HTERT RPE-1 (cell line): ENCODE measurements around the gene DCP1A.

Experiments used
- in situ Hi-C: fragments of 300-500 bp; cut with MboI; formaldehyde crosslinking; loops from 4 replicates; pipeline ENCODE4 v1.14.3; 2020; ENCODE audit warnings: low sequenced_read_pairs

Gene DCP1A

GRCh38 chr3:53250453-53250852 lies 96.9 kb downstream of the DCP1A start:
- in situ Hi-C loops: no loop called here

- in situ Hi-C loops: no loop called here
Observed at GRCh38 chr3:53248161-53248560, 99.2 kb downstream of the DCP1A start.

GRCh38 chr3:53247619-53248018 lies 99.7 kb downstream of the DCP1A start:
- in situ Hi-C loops: no loop called here

GRCh38 chr3:53244271-53244670 lies 103.1 kb downstream of the DCP1A start:
- in situ Hi-C loops: no loop called here

GRCh38 chr3:53243785-53244184 lies 103.6 kb downstream of the DCP1A start:
- in situ Hi-C loops: no loop called here

GRCh38 chr3:53243165-53243564 lies 104.2 kb downstream of the DCP1A start:
- in situ Hi-C loops: no loop called here

GRCh38 chr3:53242642-53243041 lies 104.7 kb downstream of the DCP1A start:
- in situ Hi-C loops: no loop called here

GRCh38 chr3:53242155-53242554 lies 105.2 kb downstream of the DCP1A start:
- in situ Hi-C loops: no loop called here

- in situ Hi-C loops: no loop called here
Observed at GRCh38 chr3:53240989-53241972, 106.1 kb downstream of the DCP1A start.

- in situ Hi-C loops: no loop called here
Observed at GRCh38 chr3:53239800-53240199, 107.5 kb downstream of the DCP1A start.

- in situ Hi-C loops: no loop called here
Observed at GRCh38 chr3:53238886-53239285, 108.5 kb downstream of the DCP1A start.

- in situ Hi-C loops: no loop called here
Observed at GRCh38 chr3:53238051-53238850, 109.1 kb downstream of the DCP1A start.

- in situ Hi-C loops: no loop called here
Observed at GRCh38 chr3:53236112-53236841, 111.1 kb downstream of the DCP1A start.

GRCh38 chr3:53235545-53235944 lies 111.8 kb downstream of the DCP1A start:
- in situ Hi-C loops: no loop called here

GRCh38 chr3:53234841-53235232 lies 112.5 kb downstream of the DCP1A start:
- in situ Hi-C loops: no loop called here

GRCh38 chr3:53234130-53234840 lies 113.1 kb downstream of the DCP1A start:
- in situ Hi-C loops: no loop called here
